ENCODE results near the gene PBX3. TPM values are rescaled to one million over a fixed set of nuclear protein-coding genes. Genes with fewer than 3 reads are reported as not detected.
A peak's percentile ranks its signal among the peaks of the same experiment; 100 is the strongest.

PBX3 gene
- polyA plus RNA-seq, 3 donors from 2014 or later: 5.7 to 7.0 (median 6.2) TPM

- H3K27ac Mint-ChIP-seq: no peak overlapping the region
- peak overlapping the region in 1 of 5 donors; percentile 35 for H3K4me3 Mint-ChIP-seq
- H3K4me1 Mint-ChIP-seq: peaks cover 18 to 49% of the 10 kb centered on the region in 2 donors
These were observed 78.6 kb downstream of the PBX3 start for GRCh38 chr9:125825762-125826161.

GRCh38 chr9:125826850-125827249 is 79.7 kb downstream of the PBX3 start:
- Mint-ChIP-seq H3K4me3 (no peak overlapping the region), H3K36me3 (no peaks in the 10 kb centered on the region), H3K9me3 (no peaks in the 10 kb centered on the region), H3K27ac (peak overlapping the region in 1 of 6 donors; percentile 40), H3K4me1 (peaks cover 20 to 42% of the 10 kb centered on the region in 2 donors), H3K27me3 (ENCODE audit: low read depth in 3 of 3) (no peaks in the 10 kb centered on the region)
- DNase-seq: no peak

More at GRCh38 chr9:125825762-125826161, 78.6 kb downstream of the PBX3 start:
- no peak for DNase-seq
- H3K27me3 Mint-ChIP-seq (ENCODE audit: low read depth in 3 of 3): no peaks in the 10 kb centered on the region
- H3K36me3 Mint-ChIP-seq: no peaks in the 10 kb centered on the region
- no peaks in the 10 kb centered on the region for H3K9me3 Mint-ChIP-seq

GRCh38 chr9:125829743-125830142 is 82.6 kb downstream of the PBX3 start:
- Mint-ChIP-seq H3K27ac (peak overlapping the region; percentile 86 to 93 (median 92)), H3K4me1 (peaks cover 12 to 22% of the 10 kb centered on the region in 2 donors), H3K4me3 (peak overlapping the region; percentile 88 to 93 (median 91)), H3K36me3 (peaks cover 0 to 5% (median 0%) of the 10 kb centered on the region in 3 donors), H3K27me3 (ENCODE audit: low read depth in 3 of 3) (no peaks in the 10 kb centered on the region), H3K9me3 (no peaks in the 10 kb centered on the region)
- peak; percentile 39 to 55 (median 52) for DNase-seq

- DNase-seq: no peak
- peak overlapping the region in 4 of 5 donors; percentile 8 to 93 (median 37) for H3K4me3 Mint-ChIP-seq
These were observed 83.9 kb downstream of the PBX3 start for GRCh38 chr9:125831054-125831453.

GRCh38 chr9:125831616-125832015 is 84.4 kb downstream of the PBX3 start:
- Mint-ChIP-seq H3K27me3 (ENCODE audit: low read depth in 3 of 3) (no peaks in the 10 kb centered on the region), H3K27ac (peak overlapping the region in 1 of 6 donors; percentile 34), H3K9me3 (no peaks in the 10 kb centered on the region), H3K36me3 (peaks cover 0 to 5% (median 0%) of the 10 kb centered on the region in 3 donors), H3K4me1 (peaks cover 10 to 20% of the 10 kb centered on the region in 2 donors), H3K4me3 (no peak overlapping the region)
- no peak for DNase-seq

More at GRCh38 chr9:125831054-125831453, 83.9 kb downstream of the PBX3 start:
- Mint-ChIP-seq H3K27ac (peak overlapping the region; percentile 14 to 92 (median 68)), H3K36me3 (peaks cover 0 to 5% (median 0%) of the 10 kb centered on the region in 3 donors), H3K4me1 (peaks cover 10 to 20% of the 10 kb centered on the region in 2 donors), H3K9me3 (no peaks in the 10 kb centered on the region), H3K27me3 (ENCODE audit: low read depth in 3 of 3) (no peaks in the 10 kb centered on the region)

- DNase-seq: no peak
- no peak overlapping the region for H3K4me3 Mint-ChIP-seq
- no peaks in the 10 kb centered on the region for H3K27me3 Mint-ChIP-seq (ENCODE audit: low read depth in 3 of 3)
- H3K27ac Mint-ChIP-seq: no peak overlapping the region
- peaks cover 5 to 6% of the 10 kb centered on the region in 2 donors for H3K4me1 Mint-ChIP-seq
- peaks cover 0 to 5% (median 0%) of the 10 kb centered on the region in 3 donors for H3K36me3 Mint-ChIP-seq
- H3K9me3 Mint-ChIP-seq: no peaks in the 10 kb centered on the region
These were observed 88.5 kb downstream of the PBX3 start for GRCh38 chr9:125835655-125836054.

- Mint-ChIP-seq H3K4me3 (no peak overlapping the region), H3K27me3 (ENCODE audit: low read depth in 3 of 3) (no peaks in the 10 kb centered on the region)
These were observed 92.1 kb downstream of the PBX3 start for GRCh38 chr9:125839317-125839716.

GRCh38 chr9:125841444-125841843 is 94.3 kb downstream of the PBX3 start:
- H3K9me3 Mint-ChIP-seq: no peaks in the 10 kb centered on the region
- no peak overlapping the region for H3K4me3 Mint-ChIP-seq
- H3K27me3 Mint-ChIP-seq (ENCODE audit: low read depth in 3 of 3): no peaks in the 10 kb centered on the region
- no peak overlapping the region for H3K27ac Mint-ChIP-seq
- no peak for DNase-seq
- peaks cover 0 to 9% of the 10 kb centered on the region in 2 donors for H3K4me1 Mint-ChIP-seq
- H3K36me3 Mint-ChIP-seq: peaks cover 0 to under 1% (median 0%) of the 10 kb centered on the region in 3 donors

More at GRCh38 chr9:125839317-125839716, 92.1 kb downstream of the PBX3 start:
- Mint-ChIP-seq H3K36me3 (no peaks in the 10 kb centered on the region), H3K27ac (no peak overlapping the region), H3K9me3 (no peaks in the 10 kb centered on the region), H3K4me1 (peaks cover 0 to 9% of the 10 kb centered on the region in 2 donors)
- no peak for DNase-seq

- no peak overlapping the region for H3K27ac Mint-ChIP-seq
- no peak overlapping the region for H3K4me3 Mint-ChIP-seq
- H3K27me3 Mint-ChIP-seq (ENCODE audit: low read depth in 3 of 3): peaks cover 0 to 2% (median 0%) of the 10 kb centered on the region in 3 donors
- DNase-seq: no peak
- peaks cover 0 to 3% (median 0%) of the 10 kb centered on the region in 3 donors for H3K36me3 Mint-ChIP-seq
- H3K9me3 Mint-ChIP-seq: no peaks in the 10 kb centered on the region
- peaks cover 0 to 9% of the 10 kb centered on the region in 2 donors for H3K4me1 Mint-ChIP-seq
These were observed 95.1 kb downstream of the PBX3 start for GRCh38 chr9:125842242-125842641.

GRCh38 chr9:125843646-125844045 is 96.5 kb downstream of the PBX3 start:
- Mint-ChIP-seq H3K27me3 (ENCODE audit: low read depth in 3 of 3) (peaks cover 0 to 2% (median 0%) of the 10 kb centered on the region in 3 donors), H3K27ac (no peak overlapping the region), H3K36me3 (peaks cover 0 to 3% (median 0%) of the 10 kb centered on the region in 3 donors), H3K9me3 (no peaks in the 10 kb centered on the region), H3K4me3 (no peak overlapping the region), H3K4me1 (peaks cover 0 to 9% of the 10 kb centered on the region in 2 donors)
- no peak for DNase-seq

GRCh38 chr9:125844611-125845010 is 97.4 kb downstream of the PBX3 start:
- Mint-ChIP-seq H3K36me3 (peaks cover 0 to 3% (median 0%) of the 10 kb centered on the region in 3 donors), H3K27me3 (ENCODE audit: low read depth in 3 of 3) (peaks cover 0 to 2% (median 0%) of the 10 kb centered on the region in 3 donors), H3K4me3 (no peak overlapping the region), H3K4me1 (peaks cover 0 to 9% of the 10 kb centered on the region in 2 donors), H3K9me3 (no peaks in the 10 kb centered on the region), H3K27ac (no peak overlapping the region)
- no peak for DNase-seq

GRCh38 chr9:125845271-125845808 is 98.2 kb downstream of the PBX3 start:
- Mint-ChIP-seq H3K27ac (no peak overlapping the region), H3K27me3 (ENCODE audit: low read depth in 3 of 3) (peaks cover 0 to 3% (median 0%) of the 10 kb centered on the region in 3 donors), H3K4me1 (peaks cover 0 to 9% of the 10 kb centered on the region in 2 donors), H3K4me3 (no peak overlapping the region), H3K9me3 (no peaks in the 10 kb centered on the region), H3K36me3 (peaks cover 0 to 3% (median 0%) of the 10 kb centered on the region in 3 donors)
- no peak for DNase-seq

GRCh38 chr9:125847735-125848134 is 100.6 kb downstream of the PBX3 start:
- Mint-ChIP-seq H3K4me1 (peaks cover 0 to under 1% of the 10 kb centered on the region in 2 donors), H3K27me3 (ENCODE audit: low read depth in 3 of 3) (peaks cover 0 to 3% (median 0%) of the 10 kb centered on the region in 3 donors), H3K9me3 (no peaks in the 10 kb centered on the region), H3K27ac (no peak overlapping the region), H3K36me3 (peaks cover 0 to 3% (median 0%) of the 10 kb centered on the region in 3 donors), H3K4me3 (no peak overlapping the region)
- no peak for DNase-seq

- Mint-ChIP-seq H3K4me1 (peaks cover 0 to 6% of the 10 kb centered on the region in 2 donors), H3K27me3 (ENCODE audit: low read depth in 3 of 3) (peaks cover 0 to 5% (median 0%) of the 10 kb centered on the region in 3 donors), H3K36me3 (peaks cover 0 to 3% (median 0%) of the 10 kb centered on the region in 3 donors), H3K9me3 (no peaks in the 10 kb centered on the region), H3K4me3 (no peak overlapping the region), H3K27ac (no peak overlapping the region)
- DNase-seq: no peak
These were observed 103.0 kb downstream of the PBX3 start for GRCh38 chr9:125850106-125850632.
